H9 (cell line): ENCODE data around the gene AFF1. TPM values are rescaled to one million over a fixed set of nuclear protein-coding genes. Genes with fewer than 3 reads are reported as not detected.
A peak's percentile ranks its signal among the peaks of the same experiment; 100 is the strongest.

Source experiments
- DNase-seq: peaks from one replicate; pipeline ENCODE4 v3.0.0-alpha.2; 2017
- H2AFZ ChIP-seq: one replicate; pipeline ENCODE4 v1.6.1; 2013; ENCODE audit warnings: mild to moderate bottlenecking, low read length, control low read depth, moderate library complexity
- H2AK5ac ChIP-seq: 2 replicates; pipeline ENCODE4 v1.6.1; 2013; ENCODE audit warnings: low read length, control low read depth, mixed read lengths; ENCODE audit not compliant: insufficient read length
- H2BK120ac ChIP-seq: one replicate; pipeline ENCODE4 v1.6.1; 2013; ENCODE audit warnings: low read depth, mild to moderate bottlenecking, low read length, control low read depth, inconsistent platforms; ENCODE audit not compliant: poor library complexity, severe bottlenecking
- H2BK12ac ChIP-seq: 2 replicates; pipeline ENCODE4 v1.6.1; 2013; ENCODE audit warnings: low read length, control low read depth, mixed read lengths, low read depth; ENCODE audit not compliant: insufficient read length
- H2BK15ac ChIP-seq: 2 replicates; pipeline ENCODE4 v1.6.1; 2013; ENCODE audit warnings: low read depth, low read length, control low read depth
- H2BK20ac ChIP-seq: one replicate; pipeline ENCODE4 v1.6.1; 2013; ENCODE audit warnings: low read depth, mild to moderate bottlenecking, low read length, control low read depth, inconsistent platforms; ENCODE audit not compliant: poor library complexity, severe bottlenecking
- H2BK5ac ChIP-seq: 2 replicates; pipeline ENCODE4 v1.6.1; 2013; ENCODE audit warnings: low read length, control low read depth, mixed read lengths; ENCODE audit not compliant: insufficient read length
- H3K14ac ChIP-seq: 2 replicates; pipeline ENCODE4 v1.6.1; 2013; ENCODE audit warnings: low read length, control low read depth; ENCODE audit not compliant: insufficient read depth
- H3K18ac ChIP-seq: 2 replicates; pipeline ENCODE4 v1.6.1; 2013; ENCODE audit warnings: low read depth, mild to moderate bottlenecking, mixed read lengths, low read length, control low read depth; ENCODE audit not compliant: insufficient read length
- H3K23ac ChIP-seq: 2 replicates; pipeline ENCODE4 v1.6.1; 2013; ENCODE audit warnings: low read length, control low read depth, mixed read lengths, low read depth; ENCODE audit not compliant: insufficient read length
- H3K23me2 ChIP-seq: 2 replicates; pipeline ENCODE4 v1.6.1; 2013; ENCODE audit warnings: low read depth, mild to moderate bottlenecking, mixed read lengths, low read length, control low read depth; ENCODE audit not compliant: insufficient read length, poor library complexity, severe bottlenecking
- H3K27ac ChIP-seq: 2 replicates; pipeline ENCODE4 v1.5.1; 2013; ENCODE audit warnings: low read length, control low read depth, mixed read lengths, low read depth; ENCODE audit not compliant: insufficient read length
- H3K27me3 ChIP-seq: 2 replicates; pipeline ENCODE4 v1.6.1; 2013; ENCODE audit warnings: low read length, control low read depth, inconsistent platforms; ENCODE audit not compliant: insufficient read depth
- H3K4ac ChIP-seq: 2 replicates; pipeline ENCODE4 v1.6.1; 2013; ENCODE audit warnings: low read depth, mild to moderate bottlenecking, control low read depth, inconsistent platforms, low read length, moderate library complexity
- H3K4me1 ChIP-seq: 2 replicates; pipeline ENCODE4 v1.6.1; 2013; ENCODE audit warnings: low read length, control low read depth, inconsistent platforms; ENCODE audit not compliant: insufficient read depth
- H3K4me2 ChIP-seq: 2 replicates; pipeline ENCODE4 v1.6.1; 2013; ENCODE audit warnings: low read length, control low read depth, mixed read lengths; ENCODE audit not compliant: insufficient read length, insufficient read depth
- H3K56ac ChIP-seq: 2 replicates; pipeline ENCODE4 v1.6.1; 2013; ENCODE audit warnings: low read depth, mild to moderate bottlenecking, mixed read lengths, low read length, control low read depth; ENCODE audit not compliant: insufficient read length
- H3K79me1 ChIP-seq: 2 replicates; pipeline ENCODE4 v1.6.1; 2013; ENCODE audit warnings: low read depth, mild to moderate bottlenecking, moderate library complexity, low read length, control low read depth, inconsistent platforms; ENCODE audit not compliant: insufficient read depth, poor library complexity, severe bottlenecking
- H3K79me2 ChIP-seq: 2 replicates; pipeline ENCODE4 v1.6.1; 2013; ENCODE audit warnings: low read length, control low read depth, inconsistent platforms; ENCODE audit not compliant: insufficient read depth
- H3K9ac ChIP-seq: 2 replicates; pipeline ENCODE4 v1.6.1; 2013; ENCODE audit warnings: low read length, control low read depth, mixed read lengths; ENCODE audit not compliant: insufficient read length; ENCODE audit errors: extremely low read depth
- H3K9me3 ChIP-seq: one replicate; pipeline ENCODE4 v1.6.1; 2013; ENCODE audit warnings: low read depth, low read length, inconsistent platforms; ENCODE audit not compliant: control insufficient read depth
- H3T11ph ChIP-seq: one replicate; pipeline ENCODE4 v1.6.1; 2013; ENCODE audit warnings: mild to moderate bottlenecking, low read length, control low read depth, inconsistent platforms
- H4K20me1 ChIP-seq: one replicate; pipeline ENCODE4 v1.6.1; 2013; ENCODE audit not compliant: control insufficient read depth, insufficient read length, insufficient read depth
- H4K5ac ChIP-seq: 2 replicates; pipeline ENCODE4 v1.6.1; 2013; ENCODE audit warnings: low read depth, mild to moderate bottlenecking, mixed read lengths, low read length, control low read depth; ENCODE audit not compliant: insufficient read length
- H4K8ac ChIP-seq: replicated peaks from 2 replicates; pipeline ENCODE4 v1.6.1; 2013; ENCODE audit warnings: low read length, control low read depth, mixed read lengths, low read depth; ENCODE audit not compliant: insufficient read length
- H4K91ac ChIP-seq: 2 replicates; pipeline ENCODE4 v1.6.1; 2013; ENCODE audit warnings: low read depth, mild to moderate bottlenecking, moderate library complexity, mixed read lengths, low read length, control low read depth; ENCODE audit not compliant: insufficient read length
- H3K27ac Mint-ChIP-seq, 3 experiments: 2 replicates in 2 of 3; 3 replicates in 1 of 3; pipeline ENCODE4 v1.8.0; 2020 to 2021; ENCODE audit warnings: mixed read lengths in 3 of 3, mild to moderate bottlenecking in 1 of 3, moderate library complexity in 1 of 3
- H3K27me3 Mint-ChIP-seq: 2 replicates; pipeline ENCODE4 v1.8.0; 2021; ENCODE audit warnings: low read depth, mild to moderate bottlenecking, moderate library complexity, mixed read lengths
- H3K36me3 Mint-ChIP-seq, 3 experiments: 2 replicates in 2 of 3; 3 replicates in 1 of 3; pipeline ENCODE4 v1.8.0; 2020 to 2021; ENCODE audit warnings: low read depth in 3 of 3, mixed read lengths in 3 of 3; ENCODE audit not compliant: insufficient read depth in 1 of 3
- H3K4me1 Mint-ChIP-seq, 2 experiments: 2 replicates each; pipeline ENCODE4 v1.8.0; 2020; ENCODE audit warnings: mixed read lengths in 2 of 2
- H3K4me3 Mint-ChIP-seq, 2 experiments: 2 replicates in 1 of 2; 3 replicates in 1 of 2; pipeline ENCODE4 v1.8.0; 2020 to 2021; ENCODE audit warnings: mild to moderate bottlenecking in 2 of 2, mixed read lengths in 2 of 2, moderate library complexity in 1 of 2
- H3K9me3 Mint-ChIP-seq, 2 experiments: 2 replicates in 1 of 2; 3 replicates in 1 of 2; pipeline ENCODE4 v1.8.0; 2020; ENCODE audit warnings: mild to moderate bottlenecking in 2 of 2, mixed read lengths in 2 of 2, moderate library complexity in 1 of 2
- CTCF ChIP-seq: fragments of 200-600 bp; sonication (generic); conservative IDR thresholded peaks from 3 replicates; pipeline ENCODE4 v1.8.0; 2021; ENCODE audit warnings: antibody characterized with exemption, mild to moderate bottlenecking
- WGBS: extraction: QIAGEN DNeasy Blood & Tissue Kit; methylation state at CpG from one replicate; pipeline ENCODE4 v1.1.7; 2013; ENCODE audit warnings: missing lambda C conversion rate, low lambda C conversion rate, mixed read lengths; ENCODE audit not compliant: insufficient read length; ENCODE audit errors: extremely low coverage; 5-methylcytosine and 5-hydroxymethylcytosine counted together
- total RNA-seq: library from RNA; stranded (reverse); gene quantifications from 2 replicates; pipeline ENCODE4 v1.2.1, GENCODE V29; 2021

AFF1 gene
- total RNA-seq, 1 experiment from 2014 or later = 74.5 TPM

GRCh38 chr4:87088186-87088585 lies 153.4 kb downstream of the AFF1 start:
- Histone ChIP-seq H3K27me3 (no peaks in the 10 kb centered on the region), H2BK12ac (no peak overlapping the region), H3K9ac (no peak overlapping the region), H2BK20ac (no peak overlapping the region), H3K9me3 (no peaks in the 10 kb centered on the region), H3K18ac (no peak overlapping the region), H3K4me1 (peaks cover 2% of the 10 kb centered on the region; the same call in 1 of the 2 replicates), H2BK15ac (no peak overlapping the region; the same call in 1 of the 2 replicates), H3K4me2 (no peak overlapping the region), H3K79me2 (no peaks in the 10 kb centered on the region; the same call in none of the 2 replicates), H3T11ph (no peak overlapping the region), H2AK5ac (no peak overlapping the region), H3K23me2 (no peaks in the 10 kb centered on the region), H3K27ac (no peak overlapping the region), H4K20me1 (no peaks in the 10 kb centered on the region), H3K4ac (no peak overlapping the region), H3K56ac (no peak overlapping the region), H4K5ac (no peak overlapping the region), H4K8ac (no peak overlapping the region), H3K79me1 (peaks cover 10% of the 10 kb centered on the region), H4K91ac (no peak overlapping the region), H3K14ac (no peak overlapping the region), H3K23ac (no peak overlapping the region), H2AFZ (no peak overlapping the region), H2BK5ac (no peak overlapping the region), H2BK120ac (no peak overlapping the region)
- WGBS = no CpG with 5 or more reads among the region's 8 CpGs
- H3K27me3 Mint-ChIP-seq = no peaks in the 10 kb centered on the region
- no peak overlapping the region for H3K4me3 Mint-ChIP-seq
- peak overlapping the region in 1 of 3 experiments; percentile 1; a peak in 2 of 7 replicates for H3K27ac Mint-ChIP-seq
- H3K4me1 Mint-ChIP-seq = peaks cover 12 to 17% of the 10 kb centered on the region in 2 experiments
- TF ChIP-seq CTCF = no peak
- no peak for DNase-seq
- no peaks in the 10 kb centered on the region for H3K9me3 Mint-ChIP-seq
- H3K36me3 Mint-ChIP-seq = peaks cover 4 to 37% (median 22%) of the 10 kb centered on the region in 3 experiments; a peak in 6 of 7 replicates
